ENCODE measurements around the gene PCDHA3.
"Not testable (repeated sequence)": the region's sequence is repeated elsewhere in the genome, so short reads cannot be mapped to it uniquely, and the experiment has no call there.

The PCDHA3 gene

GRCh38 chr5:140800816-140801493 is at the start of gene PCDHA3:
Gene PCDHA3, plus strand, starts transcription at chr5:140801057.
- no peak for DNase-seq

- DNase-seq = no peak
Observed at GRCh38 chr5:140753561-140753960, 47.3 kb upstream of the PCDHA3 start.

GRCh38 chr5:140764177-140764973 is 36.5 kb upstream of the PCDHA3 start:
- DNase-seq = no peak

GRCh38 chr5:140767444-140767843 is 33.4 kb upstream of the PCDHA3 start:
- DNase-seq = no peak

GRCh38 chr5:140780512-140780911 is 20.3 kb upstream of the PCDHA3 start:
- no peak for DNase-seq

- peak; percentile 66 for DNase-seq
Observed at GRCh38 chr5:140785905-140786686, 14.8 kb upstream of the PCDHA3 start, which contains the start of gene PCDHA1. Gene PCDHA1, plus strand, starts transcription at chr5:140786140.

- not testable (repeated sequence) for DNase-seq
Observed at GRCh38 chr5:140787422-140787821, 13.4 kb upstream of the PCDHA3 start.

GRCh38 chr5:140787849-140788504 is 12.9 kb upstream of the PCDHA3 start:
- DNase-seq = not testable (repeated sequence)

- no peak for DNase-seq
Observed at GRCh38 chr5:140791089-140791488, 9.8 kb upstream of the PCDHA3 start.

- DNase-seq = peak; percentile 90
Observed at GRCh38 chr5:140794595-140795258, 6.1 kb upstream of the PCDHA3 start, which contains the start of gene PCDHA2. Gene PCDHA2, plus strand, starts transcription at chr5:140794852.

GRCh38 chr5:140795259-140795641 is 5.6 kb upstream of the PCDHA3 start:
- peak; percentile 91 for DNase-seq

GRCh38 chr5:140796072-140796717 is 4.7 kb upstream of the PCDHA3 start:
- DNase-seq = not testable (repeated sequence)

GRCh38 chr5:140796718-140797095 is 4.2 kb upstream of the PCDHA3 start:
- no peak for DNase-seq

- no peak for DNase-seq
Observed at GRCh38 chr5:140801494-140801841, 611 bp downstream of the PCDHA3 start.

- DNase-seq = not testable (repeated sequence)
Observed at GRCh38 chr5:140802381-140802780, 1.5 kb downstream of the PCDHA3 start.

GRCh38 chr5:140802781-140803271 is 2.0 kb downstream of the PCDHA3 start:
- DNase-seq = no peak

GRCh38 chr5:140806834-140807775 is 6.2 kb downstream of the PCDHA3 start, which contains the start of gene PCDHA4:
Gene PCDHA4, plus strand, starts transcription at chr5:140807068.
- peak; percentile 79 for DNase-seq

- not testable (repeated sequence) for DNase-seq
Observed at GRCh38 chr5:140808241-140808888, 7.5 kb downstream of the PCDHA3 start.

- DNase-seq = no peak
Observed at GRCh38 chr5:140808889-140809291, 8.0 kb downstream of the PCDHA3 start.
